Renal pelvis (tissue), 4 donors: ENCODE data around the gene OSGIN1. TPM values are rescaled to one million over a fixed set of nuclear protein-coding genes. Genes with fewer than 3 reads are reported as not detected.

ENCODE experiments used
- DNase-seq: peaks from one replicate; pipeline ENCODE4 v3.0.0-alpha.2; 2013
- polyA plus RNA-seq, 3 donors: library from polyadenylated mRNA; unstranded; fragments of 120-200 nt; gene quantifications; one replicate each; pipeline ENCODE4 v1.2.1, GENCODE V29; 2013; ENCODE audit not compliant: insufficient read length in 3 of 3

Gene OSGIN1
- polyA plus RNA-seq, 3 donors = 0.68 to 1.0 (median 0.92) TPM

GRCh38 chr16:83925957-83926725 is 26.9 kb upstream of the OSGIN1 start:
- no peak for DNase-seq

DNA sequence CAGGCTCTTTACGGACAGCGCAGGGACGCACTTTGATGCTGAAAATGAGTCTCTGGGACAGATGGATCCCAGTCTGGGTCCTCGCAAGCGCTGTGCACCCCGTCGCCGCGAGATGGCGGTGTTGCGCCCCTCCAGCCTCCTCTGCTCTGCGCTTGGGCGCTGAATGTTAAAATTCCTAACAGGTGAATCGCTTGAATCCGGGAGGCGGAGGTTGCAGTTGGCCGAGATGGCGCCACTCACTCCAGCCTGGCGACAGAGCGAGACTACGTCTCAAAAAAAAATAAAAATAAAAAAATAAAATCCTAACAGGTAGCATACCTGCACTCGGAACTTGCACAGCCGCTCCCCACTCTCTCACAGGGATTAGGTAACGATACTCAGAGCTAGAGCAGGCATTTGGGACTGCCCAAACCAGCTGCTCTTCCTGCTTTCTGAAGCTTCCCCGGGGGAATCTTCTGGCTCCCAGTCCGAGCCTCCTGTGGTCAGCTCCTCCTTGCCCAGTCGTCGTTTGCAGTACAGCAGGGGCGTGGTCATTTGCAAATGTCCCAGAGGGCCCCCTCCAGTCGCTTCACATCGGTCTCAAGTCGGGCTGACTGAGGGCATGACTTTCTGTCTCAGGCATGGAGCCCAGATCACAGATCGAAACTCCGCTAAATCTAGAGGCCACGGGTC is 26.2 kb upstream of the OSGIN1 start:
- peak; percentile 67 for DNase-seq

GRCh38 chr16:83928341-83929055 is 24.5 kb upstream of the OSGIN1 start:
- DNase-seq = no peak

DNA sequence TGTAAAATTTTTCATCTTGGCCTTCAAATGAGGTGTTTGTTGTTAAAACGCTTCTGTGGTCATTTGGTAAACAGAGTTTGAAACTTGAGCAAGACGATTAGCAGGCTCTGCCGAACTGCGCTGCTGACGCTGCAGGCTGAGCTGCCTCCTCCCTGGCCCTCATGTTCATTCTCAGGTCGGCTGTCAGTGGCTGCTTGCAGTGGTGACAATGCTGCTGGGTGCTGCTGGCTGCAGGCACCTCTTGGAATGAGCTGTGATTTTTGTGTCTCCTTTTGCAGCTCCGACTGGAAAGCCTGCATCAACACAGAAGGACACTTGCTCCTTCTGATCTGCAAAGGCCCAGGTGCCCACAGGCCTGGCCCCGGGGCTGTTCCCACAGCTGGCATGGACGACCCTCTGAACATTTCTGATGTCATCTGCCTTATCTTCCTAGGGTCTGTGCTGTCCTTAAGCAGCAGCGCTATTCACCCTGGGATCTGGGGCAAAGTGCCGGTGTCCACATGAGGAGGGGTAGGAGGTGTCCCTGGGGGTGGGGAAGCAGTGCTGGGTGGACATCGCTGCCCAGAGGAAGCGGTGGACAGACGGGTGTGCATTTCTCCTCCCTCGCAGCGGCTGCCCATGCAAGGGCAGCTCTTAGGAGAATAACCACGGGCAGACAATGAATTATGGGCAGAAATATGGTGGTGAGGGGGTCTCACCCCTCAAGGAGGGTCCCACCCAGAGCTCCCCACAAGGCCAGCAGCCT is 23.1 kb upstream of the OSGIN1 start:
- DNase-seq = no peak

DNA sequence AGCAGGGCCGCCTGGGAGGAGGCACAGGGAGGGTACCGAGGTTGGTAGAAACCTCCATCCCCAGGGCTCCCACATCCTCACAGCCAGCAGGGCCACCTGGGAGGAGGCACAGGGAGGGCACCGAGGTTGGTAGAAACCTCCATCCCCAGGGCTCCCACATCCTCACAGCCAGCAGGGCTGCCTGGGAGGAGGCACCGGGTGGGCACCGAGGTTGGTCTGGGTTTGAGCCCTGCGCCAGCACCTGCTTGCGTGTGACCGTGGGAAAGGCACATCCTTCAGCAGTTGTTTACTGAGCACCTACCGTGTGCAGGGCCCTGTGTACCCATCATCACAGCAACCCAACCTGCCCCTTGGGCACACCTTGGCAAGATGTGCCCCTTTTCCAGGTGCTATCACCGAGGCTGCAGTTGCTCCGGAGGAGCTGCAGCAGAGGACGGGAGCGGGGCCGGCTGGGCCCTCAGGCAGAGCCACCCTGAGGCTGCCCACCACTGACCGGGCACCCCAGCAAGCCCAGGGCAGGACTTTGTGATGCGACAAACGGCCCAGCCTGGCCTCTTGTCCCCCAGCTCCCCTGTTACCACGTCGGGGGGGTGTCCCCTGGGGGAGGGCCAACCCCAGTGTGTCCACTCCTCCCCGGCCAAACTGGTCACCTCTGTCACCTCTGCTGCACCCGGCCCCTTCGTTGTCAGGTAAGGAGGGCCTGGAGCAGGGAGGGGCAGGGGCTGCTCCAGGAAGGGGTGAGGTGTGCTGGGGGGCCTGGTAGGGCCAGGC is 22.1 kb upstream of the OSGIN1 start:
- DNase-seq = no peak

- no peak for DNase-seq
Observed at GRCh38 chr16:83931556-83931955, 21.5 kb upstream of the OSGIN1 start.

DNA sequence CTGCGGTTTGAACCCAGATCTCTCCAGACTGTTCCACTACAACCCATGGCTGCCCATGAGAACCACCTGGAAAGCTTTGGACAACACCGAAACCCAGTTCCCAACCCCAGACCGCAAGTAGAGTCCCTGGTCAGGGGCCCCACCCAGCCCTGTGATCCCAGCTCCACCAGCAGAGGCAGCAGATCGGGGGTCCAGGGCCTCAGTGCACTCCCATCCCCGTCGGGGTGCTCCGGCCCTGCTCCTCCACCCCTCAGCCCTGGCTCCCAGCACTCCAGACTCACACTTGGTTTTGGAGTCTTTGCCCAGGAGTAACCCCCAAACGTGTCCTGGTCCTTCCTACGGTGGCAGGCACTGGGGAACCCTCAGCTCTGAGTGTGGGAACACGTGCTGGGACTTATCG is 20.7 kb upstream of the OSGIN1 start:
- no peak for DNase-seq

DNA sequence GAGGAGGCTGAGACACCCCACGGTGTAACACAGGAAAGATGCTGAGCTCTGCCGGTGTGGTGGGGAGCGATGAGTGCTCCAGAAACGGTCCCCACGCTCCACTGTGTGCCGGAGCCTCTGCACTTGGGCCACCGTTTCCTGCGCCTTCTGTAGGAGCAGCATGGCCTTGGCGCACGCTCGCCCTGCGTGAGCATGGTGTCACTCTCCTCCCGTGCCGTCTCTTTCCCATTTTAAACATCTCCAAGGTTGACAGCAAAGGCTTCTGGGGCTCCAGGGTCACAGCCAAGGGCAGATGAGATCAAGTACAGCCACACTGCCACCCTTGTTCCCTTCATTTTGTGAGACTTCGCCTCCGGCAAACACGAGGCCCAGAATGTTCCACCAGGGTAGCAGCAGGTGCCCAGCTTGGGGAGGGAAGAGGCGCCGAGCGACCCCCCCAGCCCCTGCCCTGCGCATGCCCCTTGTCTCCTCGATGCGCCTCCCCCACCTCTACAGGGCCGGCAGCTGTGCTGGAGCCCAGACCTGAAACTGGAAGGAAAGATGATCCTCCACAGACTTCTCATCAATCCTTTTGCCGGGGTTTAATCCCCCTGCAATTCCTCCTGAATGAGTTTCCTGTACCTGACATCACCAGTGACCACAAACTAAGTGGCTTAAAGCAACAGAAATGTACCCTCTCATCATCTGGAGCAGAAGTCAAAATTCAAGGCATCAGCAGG is 19.9 kb upstream of the OSGIN1 start:
- no peak for DNase-seq

DNA sequence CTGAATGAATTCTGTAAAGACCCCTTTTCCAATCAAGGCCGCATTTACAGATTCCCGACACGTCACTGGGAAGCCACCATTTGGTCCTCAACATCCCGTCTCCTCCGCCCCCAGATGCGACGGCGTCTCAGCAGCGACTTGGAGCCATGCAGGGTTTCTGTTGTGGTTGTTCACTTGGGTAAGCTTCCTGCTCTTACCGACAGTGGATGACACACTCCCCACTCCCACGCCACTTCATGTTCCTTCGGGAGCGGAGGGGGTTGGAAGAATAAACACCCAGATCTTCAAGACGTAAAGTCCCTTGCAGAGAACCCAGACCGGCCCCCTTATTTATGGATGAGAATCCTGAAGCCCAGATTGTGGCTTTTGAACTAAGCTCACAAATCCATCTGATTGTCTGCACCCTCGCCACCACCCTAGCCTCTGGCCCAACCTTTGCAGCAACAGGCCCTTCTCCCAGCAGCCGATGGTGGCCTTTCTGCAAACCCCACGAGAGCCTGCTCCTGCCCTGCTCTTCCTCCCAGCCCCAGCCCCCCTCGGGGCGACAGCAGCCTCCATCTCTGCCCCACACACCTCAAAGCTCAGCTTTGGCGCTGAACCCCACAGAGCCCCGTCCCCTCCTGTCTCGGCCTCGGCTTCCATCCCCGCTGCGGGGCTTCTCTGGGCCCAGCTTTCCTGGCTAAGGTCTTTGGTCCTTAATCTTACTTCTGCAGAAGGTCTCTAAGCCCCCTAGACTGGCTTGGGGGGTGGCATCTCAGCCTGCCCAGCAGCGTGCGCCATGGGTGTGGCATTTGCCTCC is 19.0 kb upstream of the OSGIN1 start:
- no peak for DNase-seq

DNA sequence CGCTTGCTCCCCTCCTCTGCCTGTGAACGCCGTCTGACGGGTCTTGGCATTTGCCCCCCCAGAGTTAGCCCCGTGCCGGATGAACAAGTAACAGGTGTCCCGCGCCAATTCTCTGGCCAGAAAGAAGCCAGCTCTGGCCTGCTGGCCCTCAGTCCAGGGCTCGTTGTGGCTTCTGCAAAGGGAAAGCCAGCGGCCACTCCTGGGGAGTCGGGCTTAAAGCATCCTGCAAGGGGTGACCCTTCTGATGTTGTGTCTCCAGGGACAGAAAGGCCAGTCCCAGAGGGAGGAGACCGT is 18.4 kb upstream of the OSGIN1 start:
- DNase-seq = no peak

GRCh38 chr16:83935005-83935857 is 17.8 kb upstream of the OSGIN1 start:
- no peak for DNase-seq

GRCh38 chr16:83935858-83936255 is 17.2 kb upstream of the OSGIN1 start:
- DNase-seq = no peak

GRCh38 chr16:83936581-83937165 is 16.4 kb upstream of the OSGIN1 start:
- DNase-seq = no peak

GRCh38 chr16:83937267-83937666 is 15.8 kb upstream of the OSGIN1 start:
- DNase-seq = no peak

- no peak for DNase-seq
Observed at GRCh38 chr16:83937922-83938885, 14.8 kb upstream of the OSGIN1 start.

DNA sequence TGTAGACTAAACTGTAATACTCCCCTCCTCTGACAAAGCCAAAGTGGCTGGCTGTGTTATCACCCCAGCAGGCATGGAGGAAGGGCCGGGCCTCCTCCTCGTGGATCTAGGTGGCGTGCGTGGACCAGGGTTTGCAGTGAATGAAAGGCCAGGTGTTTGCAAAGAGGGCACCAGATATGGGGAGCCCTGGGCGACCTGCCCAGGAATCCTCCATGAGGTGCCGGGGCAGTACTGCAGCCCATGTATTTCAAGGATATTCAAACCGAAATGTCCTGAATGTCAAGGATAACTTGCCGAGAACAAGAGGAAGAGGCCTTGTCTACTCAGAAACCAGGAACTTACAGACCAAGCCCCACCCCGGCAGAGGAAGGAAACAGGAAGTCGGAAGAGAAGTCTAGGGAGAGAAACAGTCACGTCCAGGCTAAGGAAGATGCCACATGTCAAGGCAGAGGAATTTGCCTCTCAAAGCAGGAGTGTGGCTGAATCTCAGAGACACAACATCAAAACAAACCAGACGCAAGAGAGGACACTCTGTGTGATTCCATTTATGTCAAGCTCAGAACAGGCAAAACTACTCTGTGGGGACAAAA is 13.7 kb upstream of the OSGIN1 start:
- DNase-seq = no peak

- DNase-seq = no peak
Observed at GRCh38 chr16:83940119-83940518, 12.9 kb upstream of the OSGIN1 start.
